Testis (tissue), 2 donors: ENCODE measurements around the gene NLGN1.

ENCODE experiments used
- POLR2A ChIP-seq: fragments of 450-650 bp; IDR thresholded peaks from one replicate; pipeline ENCODE4 v1.6.1; 2017; ENCODE audit warnings: antibody characterized with exemption, mild to moderate bottlenecking, moderate library complexity
- TF ChIP-seq, protein P1 (sequence below), 3 experiments: fragments of 450-650 bp in 2 of 3; fragments of 200-600 bp in 1 of 3; sonication (generic) in 1 of 3; IDR thresholded peaks; one replicate each; pipeline ENCODE4 v1.5.1; 2016 to 2019; ENCODE audit warnings: antibody characterized with exemption in 3 of 3, mild to moderate bottlenecking in 2 of 3, moderate library complexity in 1 of 3

DNA sequence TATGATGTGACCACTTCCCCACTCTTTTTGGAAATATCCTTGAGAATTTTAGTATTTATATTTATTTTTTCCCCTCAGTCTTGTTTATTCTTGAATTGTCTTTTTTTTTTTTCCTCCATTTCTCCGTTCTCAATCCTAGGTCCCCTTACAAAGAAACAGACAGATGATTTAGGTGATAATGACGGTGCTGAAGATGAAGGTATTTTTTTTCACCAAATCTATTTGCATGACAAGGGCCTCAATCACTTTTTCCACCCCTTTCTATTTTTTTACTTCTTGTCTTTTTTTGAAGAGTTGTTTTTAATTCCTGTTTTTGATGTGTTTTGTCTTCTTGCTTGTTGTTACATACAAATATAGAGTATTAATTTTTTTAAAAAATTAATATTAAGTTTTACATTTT lies 402.6 kb downstream of the NLGN1 start:
- TF ChIP-seq POLR2A: no peak
- TF ChIP-seq, protein P1, sequence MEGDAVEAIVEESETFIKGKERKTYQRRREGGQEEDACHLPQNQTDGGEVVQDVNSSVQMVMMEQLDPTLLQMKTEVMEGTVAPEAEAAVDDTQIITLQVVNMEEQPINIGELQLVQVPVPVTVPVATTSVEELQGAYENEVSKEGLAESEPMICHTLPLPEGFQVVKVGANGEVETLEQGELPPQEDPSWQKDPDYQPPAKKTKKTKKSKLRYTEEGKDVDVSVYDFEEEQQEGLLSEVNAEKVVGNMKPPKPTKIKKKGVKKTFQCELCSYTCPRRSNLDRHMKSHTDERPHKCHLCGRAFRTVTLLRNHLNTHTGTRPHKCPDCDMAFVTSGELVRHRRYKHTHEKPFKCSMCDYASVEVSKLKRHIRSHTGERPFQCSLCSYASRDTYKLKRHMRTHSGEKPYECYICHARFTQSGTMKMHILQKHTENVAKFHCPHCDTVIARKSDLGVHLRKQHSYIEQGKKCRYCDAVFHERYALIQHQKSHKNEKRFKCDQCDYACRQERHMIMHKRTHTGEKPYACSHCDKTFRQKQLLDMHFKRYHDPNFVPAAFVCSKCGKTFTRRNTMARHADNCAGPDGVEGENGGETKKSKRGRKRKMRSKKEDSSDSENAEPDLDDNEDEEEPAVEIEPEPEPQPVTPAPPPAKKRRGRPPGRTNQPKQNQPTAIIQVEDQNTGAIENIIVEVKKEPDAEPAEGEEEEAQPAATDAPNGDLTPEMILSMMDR (IDR thresholded peaks at IDR 0.05): no peak
